Kidney epithelial cell (primary cell): ENCODE measurements around the gene BRINP1. TPM values are rescaled to one million over a fixed set of nuclear protein-coding genes. Genes with fewer than 3 reads are reported as not detected.

Experiments used
- DNase-seq: peaks from one replicate; pipeline ENCODE4 v3.0.0-alpha.2; 2010; ENCODE audit warnings: low read depth
- H3K27me3 ChIP-seq: 2 replicates; pipeline ENCODE4 v1.6.0; 2011; ENCODE audit warnings: low read length; ENCODE audit not compliant: control insufficient read depth, insufficient read depth
- H3K36me3 ChIP-seq: 2 replicates; pipeline ENCODE4 v1.5.1; 2011; ENCODE audit warnings: low read length; ENCODE audit not compliant: control insufficient read depth, insufficient read depth
- H3K4me3 ChIP-seq: 2 replicates; pipeline ENCODE4 v1.5.1; 2011; ENCODE audit warnings: low read depth, mild to moderate bottlenecking, control low read depth, low read length
- total RNA-seq: library from RNA; depleted of rRNA; stranded (reverse); fragments of >200 nt; gene quantifications from 2 replicates; pipeline ENCODE4 v1.2.3, GENCODE V29; 2015
- TF ChIP-seq, protein P1 (sequence below): IDR thresholded peaks from 2 replicates; pipeline ENCODE4 v1.5.1; 2011; ENCODE audit warnings: mild to moderate bottlenecking, moderate library complexity, low read length, control low read depth, inconsistent platforms; ENCODE audit not compliant: insufficient read depth, poor library complexity, severe bottlenecking

The BRINP1 gene
- total RNA-seq, 1 donor from 2014 or later, result 0.29 TPM

DNA sequence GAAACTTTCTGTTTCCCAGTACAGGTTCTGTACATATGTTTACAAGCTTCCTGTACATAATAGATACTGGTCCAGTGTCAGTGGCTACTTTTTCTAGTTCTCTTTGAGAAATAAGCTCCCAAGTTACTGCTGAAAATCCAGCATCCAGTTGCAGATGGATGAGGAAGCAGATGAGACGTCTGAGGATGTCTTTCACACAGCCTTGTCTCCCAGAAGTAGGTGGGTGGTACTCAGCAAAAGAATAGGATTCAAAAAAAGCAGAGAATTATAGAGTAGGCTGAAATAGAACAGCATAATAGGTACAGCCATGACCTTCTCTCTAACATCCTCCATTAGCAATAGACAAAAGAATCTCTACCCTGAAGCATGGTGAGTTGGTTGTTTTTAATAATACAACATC lies 77.7 kb downstream of the BRINP1 start:
- Histone ChIP-seq H3K27me3 (no peaks in the 10 kb centered on the region), H3K36me3 (no peaks in the 10 kb centered on the region), H3K4me3 (no peak overlapping the region)
- no peak for DNase-seq
- TF ChIP-seq, protein P1, sequence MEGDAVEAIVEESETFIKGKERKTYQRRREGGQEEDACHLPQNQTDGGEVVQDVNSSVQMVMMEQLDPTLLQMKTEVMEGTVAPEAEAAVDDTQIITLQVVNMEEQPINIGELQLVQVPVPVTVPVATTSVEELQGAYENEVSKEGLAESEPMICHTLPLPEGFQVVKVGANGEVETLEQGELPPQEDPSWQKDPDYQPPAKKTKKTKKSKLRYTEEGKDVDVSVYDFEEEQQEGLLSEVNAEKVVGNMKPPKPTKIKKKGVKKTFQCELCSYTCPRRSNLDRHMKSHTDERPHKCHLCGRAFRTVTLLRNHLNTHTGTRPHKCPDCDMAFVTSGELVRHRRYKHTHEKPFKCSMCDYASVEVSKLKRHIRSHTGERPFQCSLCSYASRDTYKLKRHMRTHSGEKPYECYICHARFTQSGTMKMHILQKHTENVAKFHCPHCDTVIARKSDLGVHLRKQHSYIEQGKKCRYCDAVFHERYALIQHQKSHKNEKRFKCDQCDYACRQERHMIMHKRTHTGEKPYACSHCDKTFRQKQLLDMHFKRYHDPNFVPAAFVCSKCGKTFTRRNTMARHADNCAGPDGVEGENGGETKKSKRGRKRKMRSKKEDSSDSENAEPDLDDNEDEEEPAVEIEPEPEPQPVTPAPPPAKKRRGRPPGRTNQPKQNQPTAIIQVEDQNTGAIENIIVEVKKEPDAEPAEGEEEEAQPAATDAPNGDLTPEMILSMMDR, result no peak

DNA sequence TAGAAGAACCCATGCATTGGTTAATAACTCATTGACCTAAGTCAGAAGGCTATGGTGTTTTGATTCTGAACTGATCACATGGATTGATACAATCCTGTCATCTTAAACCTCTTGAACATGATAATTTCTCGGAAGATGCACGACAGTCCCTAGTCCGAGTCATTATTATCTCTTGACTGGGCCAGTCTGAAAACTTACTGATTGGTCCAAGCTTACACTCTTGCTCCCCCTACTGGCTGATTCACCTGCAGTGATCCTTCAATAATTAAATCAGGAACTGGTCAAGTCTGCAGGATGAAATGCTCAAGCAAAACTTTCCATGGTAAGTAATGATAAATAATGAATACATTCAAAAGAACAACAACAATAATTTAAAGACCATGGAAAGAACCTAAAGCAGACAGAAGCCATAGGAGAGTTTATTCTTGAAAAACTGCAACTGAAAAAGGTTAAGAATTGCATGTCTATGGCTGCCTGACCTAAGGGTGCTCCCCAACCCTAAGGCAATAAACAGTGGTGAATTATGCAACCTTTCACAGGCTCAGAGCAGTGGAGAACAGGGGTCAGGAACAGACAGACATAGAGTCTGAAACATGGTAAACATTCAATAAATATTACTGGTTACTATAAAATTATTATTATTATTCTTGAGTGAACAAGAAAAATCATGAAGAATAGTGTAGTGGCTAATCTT lies 79.3 kb downstream of the BRINP1 start:
- DNase-seq, result no peak
- H3K4me3 ChIP-seq, result no peak overlapping the region
- H3K36me3 ChIP-seq, result no peaks in the 10 kb centered on the region
- TF ChIP-seq, protein P1, result peak; percentile 86
- H3K27me3 ChIP-seq, result no peaks in the 10 kb centered on the region

DNA sequence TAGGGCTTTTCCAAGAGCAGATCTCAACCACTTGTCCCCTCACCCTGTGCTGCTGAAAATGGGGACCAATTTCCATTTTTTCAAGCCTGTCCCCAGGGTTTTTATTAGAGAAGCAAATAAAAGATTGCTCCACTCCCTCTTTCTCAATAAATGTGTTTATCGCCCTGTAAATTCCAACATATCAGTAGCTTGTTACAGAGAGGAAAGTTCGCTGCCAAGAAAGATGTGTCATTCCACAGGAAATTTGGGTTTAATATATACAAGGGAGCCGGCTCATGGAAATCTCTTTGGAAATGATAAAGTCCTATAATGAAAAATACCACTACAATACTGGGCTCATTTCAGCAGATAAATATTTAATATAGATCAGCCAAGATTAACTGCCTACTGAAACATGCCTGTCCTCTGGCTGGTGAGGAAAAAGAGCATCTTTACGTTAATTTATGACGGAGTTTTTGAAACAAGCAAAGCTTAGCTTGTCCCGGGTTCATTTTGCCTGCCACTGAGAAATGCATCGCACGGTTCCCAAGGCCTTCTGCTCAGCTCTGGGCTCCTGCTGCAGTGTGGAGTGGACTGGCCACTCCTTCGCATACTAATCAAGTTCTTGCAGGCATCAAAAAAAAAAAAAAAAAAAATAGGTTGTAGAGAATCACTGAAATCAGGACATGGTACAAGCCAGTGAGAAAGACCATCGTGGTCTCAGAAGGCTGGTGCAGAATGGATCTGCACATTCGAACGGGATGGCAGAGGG lies 84.5 kb downstream of the BRINP1 start:
- Histone ChIP-seq H3K36me3 (no peaks in the 10 kb centered on the region), H3K4me3 (no peak overlapping the region), H3K27me3 (no peaks in the 10 kb centered on the region)
- DNase-seq, result no peak
- TF ChIP-seq, protein P1, result no peak

DNA sequence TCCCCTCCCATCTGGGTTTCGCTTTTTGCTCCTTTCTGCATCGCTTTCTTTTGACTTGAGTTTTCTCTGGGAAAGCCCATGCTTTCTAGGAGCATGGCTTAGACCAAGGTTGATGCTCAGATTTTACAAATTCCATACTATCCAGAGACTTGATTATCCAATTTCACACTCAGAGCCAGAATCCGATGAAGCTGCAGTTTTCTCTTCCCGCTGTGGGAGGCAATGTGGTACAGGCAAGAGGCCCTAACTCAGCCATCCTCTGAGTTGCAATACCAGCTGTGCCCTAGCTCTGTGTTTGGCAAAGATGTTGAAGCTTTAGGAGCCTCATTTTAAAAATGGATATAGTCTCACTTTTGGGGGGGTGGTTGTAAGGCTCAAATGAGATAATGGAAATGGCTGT lies 85.1 kb downstream of the BRINP1 start:
- DNase-seq, result no peak
- no peaks in the 10 kb centered on the region for H3K36me3 ChIP-seq
- no peak overlapping the region for H3K4me3 ChIP-seq
- no peaks in the 10 kb centered on the region for H3K27me3 ChIP-seq
- TF ChIP-seq, protein P1, result peak; percentile 32

DNA sequence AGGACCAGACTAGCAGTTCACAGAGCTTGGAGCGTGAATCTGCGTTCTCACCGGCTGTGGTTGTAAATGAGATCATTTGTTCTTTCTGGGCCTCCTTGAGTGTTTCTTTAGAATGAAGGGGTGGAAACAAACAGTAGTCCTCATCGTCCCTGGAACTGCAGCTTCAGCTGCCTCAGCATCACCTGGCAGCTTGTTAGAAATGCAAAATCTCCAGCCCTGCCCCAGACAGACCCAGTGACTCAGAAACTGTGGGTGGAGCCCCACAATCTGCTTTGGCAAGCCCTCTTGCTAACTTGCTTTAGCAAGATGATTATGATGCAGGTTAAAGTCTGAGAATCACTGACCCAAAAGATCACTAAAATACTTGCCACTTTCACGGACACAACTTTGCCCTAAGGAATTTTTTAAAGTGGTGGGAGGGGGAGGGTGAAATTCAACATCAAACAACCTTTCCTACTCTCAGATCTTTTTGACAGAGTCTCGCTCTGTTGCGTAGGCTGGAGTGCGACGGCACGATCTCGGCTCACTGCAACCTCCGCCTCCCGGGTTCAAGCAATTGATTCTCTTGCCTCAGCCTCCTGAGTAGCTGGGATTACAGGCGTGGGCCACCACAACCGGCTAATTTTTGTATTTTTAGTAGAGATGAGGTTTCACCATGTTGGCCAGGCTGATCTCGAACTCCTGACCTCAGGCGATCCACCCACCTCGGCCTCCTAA lies 86.0 kb downstream of the BRINP1 start:
- TF ChIP-seq, protein P1, result no peak
- Histone ChIP-seq H3K36me3 (no peaks in the 10 kb centered on the region), H3K4me3 (no peak overlapping the region), H3K27me3 (no peaks in the 10 kb centered on the region)
- DNase-seq, result peak; percentile 41
